ENCODE data around the gene PTGER1. TPM values are rescaled to one million over a fixed set of nuclear protein-coding genes. Genes with fewer than 3 reads are reported as not detected.
A peak's percentile ranks its signal among the peaks of the same experiment; 100 is the strongest.

PTGER1 gene
- total RNA-seq, 1 experiment from 2014 or later = 0.20 TPM

DNA sequence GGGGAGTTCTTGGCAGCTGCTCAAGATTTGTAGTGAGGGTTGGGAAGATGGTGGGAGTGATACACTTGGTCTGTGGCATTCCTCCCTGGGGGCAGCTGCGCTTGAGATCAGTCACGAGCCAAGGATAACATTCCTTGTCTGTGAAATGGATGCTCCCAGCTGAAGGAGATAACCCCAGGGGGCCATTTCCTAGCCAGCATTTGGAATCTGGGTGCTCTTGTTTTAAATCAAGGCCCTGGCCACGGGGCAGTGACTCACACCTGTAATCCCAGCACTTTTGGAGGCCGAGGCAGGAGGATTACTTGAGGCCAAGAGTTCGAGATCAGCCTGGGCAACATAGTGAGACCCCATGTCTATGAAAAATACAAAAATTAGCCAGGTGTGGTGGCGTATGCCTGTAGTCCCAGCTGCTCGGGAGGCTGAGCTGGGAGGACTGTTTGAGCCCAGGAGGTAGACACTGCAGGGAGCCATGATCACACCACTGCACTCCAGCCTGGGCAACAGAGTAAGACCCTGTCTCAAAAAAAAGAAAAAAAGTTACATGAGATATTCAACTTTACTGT, 37.5 kb downstream of the PTGER1 start:
- H3K9me3 ChIP-seq = no peaks in the 10 kb centered on the region
- Mint-ChIP-seq H3K36me3 (ENCODE audit: insufficient read depth, unreplicated experiment) (peaks cover 19% of the 10 kb centered on the region), H3K27ac (ENCODE audit: unreplicated experiment) (no peak overlapping the region), H3K4me3 (ENCODE audit: unreplicated experiment) (no peak overlapping the region), H3K4me1 (ENCODE audit: low read depth, unreplicated experiment) (peaks cover 9% of the 10 kb centered on the region), H3K9me3 (ENCODE audit: unreplicated experiment) (no peaks in the 10 kb centered on the region), H3K27me3 (ENCODE audit: insufficient read depth, unreplicated experiment) (no peaks in the 10 kb centered on the region)
- intact Hi-C loops (cut with micrococcal nuclease; ENCODE audit: unreplicated experiment) = no loop called here
- ChIA-PET CTCF (interaction anchor here (0.7 to 1.1 kb wide), 3 partner anchors 35 to 575 kb away, joined by 3 to 10 read pairs (median 5); no protein-coding TSS in a partner anchor), POLR2A (no interaction called here)
- no peaks in the 10 kb centered on the region for H3K27me3 ChIP-seq (replicated peaks; ENCODE audit: control insufficient read depth, insufficient read depth, low read length)
- TF ChIP-seq, protein P1, sequence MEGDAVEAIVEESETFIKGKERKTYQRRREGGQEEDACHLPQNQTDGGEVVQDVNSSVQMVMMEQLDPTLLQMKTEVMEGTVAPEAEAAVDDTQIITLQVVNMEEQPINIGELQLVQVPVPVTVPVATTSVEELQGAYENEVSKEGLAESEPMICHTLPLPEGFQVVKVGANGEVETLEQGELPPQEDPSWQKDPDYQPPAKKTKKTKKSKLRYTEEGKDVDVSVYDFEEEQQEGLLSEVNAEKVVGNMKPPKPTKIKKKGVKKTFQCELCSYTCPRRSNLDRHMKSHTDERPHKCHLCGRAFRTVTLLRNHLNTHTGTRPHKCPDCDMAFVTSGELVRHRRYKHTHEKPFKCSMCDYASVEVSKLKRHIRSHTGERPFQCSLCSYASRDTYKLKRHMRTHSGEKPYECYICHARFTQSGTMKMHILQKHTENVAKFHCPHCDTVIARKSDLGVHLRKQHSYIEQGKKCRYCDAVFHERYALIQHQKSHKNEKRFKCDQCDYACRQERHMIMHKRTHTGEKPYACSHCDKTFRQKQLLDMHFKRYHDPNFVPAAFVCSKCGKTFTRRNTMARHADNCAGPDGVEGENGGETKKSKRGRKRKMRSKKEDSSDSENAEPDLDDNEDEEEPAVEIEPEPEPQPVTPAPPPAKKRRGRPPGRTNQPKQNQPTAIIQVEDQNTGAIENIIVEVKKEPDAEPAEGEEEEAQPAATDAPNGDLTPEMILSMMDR (IDR thresholded peaks at IDR 0.05; ENCODE audit: insufficient read depth in 1 of 2, low read depth in 1 of 2, low read length in 1 of 2, severe bottlenecking in 1 of 2, unreplicated experiment in 1 of 2) = no peak
- no peaks in the 10 kb centered on the region; the same call in 1 of the 2 replicates for H3K36me3 ChIP-seq (ENCODE audit: control insufficient read depth, insufficient read depth, low read length)
- peaks cover 15% of the 10 kb centered on the region for H3K4me1 ChIP-seq
- BruUV-seq (replicated peaks) = no TSS peak
- H3K4me3 ChIP-seq (ENCODE audit: low read depth, low read length) = no peak overlapping the region
- DNase-seq = no peak

DNA sequence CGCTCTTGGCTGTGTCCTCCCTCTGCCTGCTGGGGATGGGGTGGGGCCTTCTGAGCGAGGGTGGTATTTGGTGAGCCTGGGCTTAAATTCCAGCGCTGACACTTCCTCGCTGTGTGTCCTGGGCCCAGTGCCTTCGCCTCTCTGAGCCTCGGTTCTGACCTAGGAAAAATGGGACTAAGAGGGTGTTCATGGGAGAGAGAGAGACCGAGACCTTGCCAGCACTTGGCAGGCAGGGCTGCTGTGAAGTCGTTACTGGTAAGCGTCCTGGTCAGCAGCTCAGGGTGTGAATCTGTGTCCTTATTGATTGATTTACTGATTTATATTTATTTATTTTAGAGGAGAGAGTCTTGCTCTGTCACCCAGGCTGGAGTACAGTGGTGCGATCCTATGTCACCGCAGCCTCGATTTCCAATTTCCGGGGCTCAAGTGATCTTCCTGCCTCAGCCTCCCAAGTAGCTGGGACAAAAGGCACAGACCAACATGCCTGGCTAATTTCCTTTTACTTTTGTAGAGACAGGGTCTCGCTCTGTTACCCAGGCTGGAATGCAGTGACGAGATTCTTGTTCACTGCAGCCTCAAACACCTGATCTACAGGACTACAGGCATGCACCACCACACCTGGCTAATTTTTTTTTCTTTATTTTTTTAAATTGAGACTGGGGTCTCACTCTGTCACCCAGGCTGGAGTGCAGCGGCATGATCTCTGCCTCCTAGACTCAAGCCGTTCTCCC, 39.7 kb downstream of the PTGER1 start:
- H3K4me1 ChIP-seq = peaks cover 18% of the 10 kb centered on the region
- intact Hi-C loops (cut with micrococcal nuclease; ENCODE audit: unreplicated experiment) = no loop called here
- peaks cover 13% of the 10 kb centered on the region for H3K36me3 Mint-ChIP-seq (ENCODE audit: insufficient read depth, unreplicated experiment)
- ChIA-PET CTCF (interaction anchor here (0.6 kb wide), 1 partner anchor 1243 kb away, joined by 5 read pairs; no protein-coding TSS in a partner anchor), POLR2A (no interaction called here)
- TF ChIP-seq, protein P1 (IDR thresholded peaks at IDR 0.05; ENCODE audit: insufficient read depth in 1 of 2, low read depth in 1 of 2, low read length in 1 of 2, severe bottlenecking in 1 of 2, unreplicated experiment in 1 of 2) = no peak
- H3K4me1 Mint-ChIP-seq (ENCODE audit: low read depth, unreplicated experiment) = peaks cover 14% of the 10 kb centered on the region
- no peaks in the 10 kb centered on the region for H3K27me3 Mint-ChIP-seq (ENCODE audit: insufficient read depth, unreplicated experiment)
- no peak for DNase-seq
- H3K27ac Mint-ChIP-seq (ENCODE audit: unreplicated experiment) = peak overlapping the region; percentile 53
- peak overlapping the region; percentile 60 for H3K4me3 Mint-ChIP-seq (ENCODE audit: unreplicated experiment)
- no peaks in the 10 kb centered on the region for H3K9me3 Mint-ChIP-seq (ENCODE audit: unreplicated experiment)
- no TSS peak for BruUV-seq (replicated peaks)
- no peaks in the 10 kb centered on the region for H3K27me3 ChIP-seq (replicated peaks; ENCODE audit: control insufficient read depth, insufficient read depth, low read length)
- H3K36me3 ChIP-seq (ENCODE audit: control insufficient read depth, insufficient read depth, low read length) = no peaks in the 10 kb centered on the region; the same call in 1 of the 2 replicates
- H3K4me3 ChIP-seq (ENCODE audit: low read depth, low read length) = no peak overlapping the region
- H3K9me3 ChIP-seq = no peaks in the 10 kb centered on the region

DNA sequence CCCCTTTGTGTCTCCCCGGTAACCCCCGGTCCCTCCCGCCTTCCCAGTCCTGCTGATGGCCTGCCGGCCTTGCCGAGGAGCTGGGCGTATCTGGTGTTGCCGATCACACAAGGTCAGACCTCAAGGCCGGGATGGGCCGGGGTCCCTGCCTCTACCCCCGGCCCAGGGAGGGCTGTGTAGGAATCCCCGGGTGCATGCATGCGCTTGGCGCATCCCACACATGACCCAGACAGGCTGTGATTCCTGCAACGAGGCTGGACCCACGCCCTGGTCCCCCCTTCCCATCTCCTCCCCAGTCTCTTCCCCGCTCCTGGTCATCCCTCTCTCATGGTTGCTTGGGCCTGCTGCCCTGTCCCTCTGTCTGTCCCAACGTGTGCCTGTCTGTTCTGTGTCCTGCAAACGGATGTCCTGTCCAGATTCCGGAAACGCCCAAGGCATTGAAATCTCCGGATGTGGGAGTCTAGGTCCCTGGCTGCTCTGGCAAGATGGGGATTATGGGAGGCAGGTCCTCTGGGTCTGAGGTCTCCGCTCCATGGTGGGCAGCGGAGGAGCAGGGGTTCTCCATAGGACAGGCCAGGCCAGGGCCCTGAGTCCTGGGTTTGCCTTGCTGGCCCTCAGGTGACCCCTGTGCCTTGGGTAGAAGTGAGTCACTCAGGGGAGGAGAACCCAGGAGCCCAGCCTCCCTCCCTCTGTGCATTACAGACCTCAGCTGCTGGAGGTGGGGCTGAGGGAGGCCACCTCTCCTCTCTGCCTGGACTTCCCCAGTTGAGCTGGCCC, 40.4 kb downstream of the PTGER1 start:
- ChIA-PET CTCF (no interaction called here), POLR2A (no interaction called here)
- Mint-ChIP-seq H3K9me3 (ENCODE audit: unreplicated experiment) (no peaks in the 10 kb centered on the region), H3K27me3 (ENCODE audit: insufficient read depth, unreplicated experiment) (no peaks in the 10 kb centered on the region), H3K4me1 (ENCODE audit: low read depth, unreplicated experiment) (peaks cover 17% of the 10 kb centered on the region), H3K36me3 (ENCODE audit: insufficient read depth, unreplicated experiment) (peaks cover 6% of the 10 kb centered on the region), H3K4me3 (ENCODE audit: unreplicated experiment) (peak overlapping the region; percentile 60), H3K27ac (ENCODE audit: unreplicated experiment) (peak overlapping the region; percentile 53)
- peak in 1 of 2 experiments; percentile 38 for DNase-seq
- BruUV-seq (replicated peaks) = TSS peak; percentile 16
- intact Hi-C loops (cut with micrococcal nuclease; ENCODE audit: unreplicated experiment) = no loop called here
- TF ChIP-seq, protein P1 (IDR thresholded peaks at IDR 0.05; ENCODE audit: insufficient read depth in 1 of 2, low read depth in 1 of 2, low read length in 1 of 2, severe bottlenecking in 1 of 2, unreplicated experiment in 1 of 2) = no peak
- no peaks in the 10 kb centered on the region; the same call in 1 of the 2 replicates for H3K36me3 ChIP-seq (ENCODE audit: control insufficient read depth, insufficient read depth, low read length)
- no peaks in the 10 kb centered on the region for H3K27me3 ChIP-seq (replicated peaks; ENCODE audit: control insufficient read depth, insufficient read depth, low read length)
- peak overlapping the region; percentile 56 for H3K4me3 ChIP-seq (ENCODE audit: low read depth, low read length)
- no peaks in the 10 kb centered on the region for H3K9me3 ChIP-seq
- H3K4me1 ChIP-seq = peaks cover 18% of the 10 kb centered on the region

Measured in Caco-2 (cell line).